ENCODE data around the gene PDZD7.

PDZD7 gene

DNA sequence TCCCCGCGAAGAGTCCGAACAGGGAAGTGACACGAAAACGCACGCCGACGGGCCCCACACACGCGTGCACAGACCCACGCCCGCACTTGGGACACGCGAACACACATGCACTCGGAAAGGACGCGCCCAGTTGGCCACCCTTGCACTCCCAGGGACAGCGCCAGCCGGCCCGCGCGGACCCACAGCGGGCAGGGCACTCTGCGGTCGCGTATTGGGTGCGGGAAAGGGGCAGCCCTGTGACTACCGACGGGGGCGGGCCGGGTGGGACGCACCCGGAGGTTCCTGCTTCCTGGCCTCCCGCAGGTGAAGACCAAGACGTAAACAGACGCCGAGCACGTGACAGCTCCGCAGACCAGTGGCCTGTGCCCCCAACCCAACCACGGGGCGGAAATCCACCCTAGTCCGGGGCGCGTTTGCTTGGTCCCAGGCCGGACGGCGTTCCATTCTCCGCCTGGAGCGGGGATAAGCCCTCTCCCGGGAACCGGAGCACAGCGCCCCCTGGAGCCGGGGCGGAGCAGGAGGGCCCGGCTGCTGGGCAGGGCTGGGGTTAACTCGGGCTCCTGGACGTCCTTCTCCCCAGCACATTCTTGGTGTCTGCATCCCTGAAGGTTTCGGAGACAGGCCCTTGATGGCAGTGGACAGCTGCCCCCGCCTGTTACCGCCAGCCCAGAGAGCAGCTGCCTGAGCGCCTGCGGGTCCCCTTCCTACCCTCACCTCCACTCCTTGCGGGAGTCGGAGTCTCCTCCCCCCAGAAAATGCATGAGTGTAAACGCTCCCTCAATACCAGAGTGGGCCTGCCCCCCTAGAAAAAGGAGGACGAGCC is 33.4 kb downstream of the PDZD7 start:
- TF ChIP-seq, protein P1, sequence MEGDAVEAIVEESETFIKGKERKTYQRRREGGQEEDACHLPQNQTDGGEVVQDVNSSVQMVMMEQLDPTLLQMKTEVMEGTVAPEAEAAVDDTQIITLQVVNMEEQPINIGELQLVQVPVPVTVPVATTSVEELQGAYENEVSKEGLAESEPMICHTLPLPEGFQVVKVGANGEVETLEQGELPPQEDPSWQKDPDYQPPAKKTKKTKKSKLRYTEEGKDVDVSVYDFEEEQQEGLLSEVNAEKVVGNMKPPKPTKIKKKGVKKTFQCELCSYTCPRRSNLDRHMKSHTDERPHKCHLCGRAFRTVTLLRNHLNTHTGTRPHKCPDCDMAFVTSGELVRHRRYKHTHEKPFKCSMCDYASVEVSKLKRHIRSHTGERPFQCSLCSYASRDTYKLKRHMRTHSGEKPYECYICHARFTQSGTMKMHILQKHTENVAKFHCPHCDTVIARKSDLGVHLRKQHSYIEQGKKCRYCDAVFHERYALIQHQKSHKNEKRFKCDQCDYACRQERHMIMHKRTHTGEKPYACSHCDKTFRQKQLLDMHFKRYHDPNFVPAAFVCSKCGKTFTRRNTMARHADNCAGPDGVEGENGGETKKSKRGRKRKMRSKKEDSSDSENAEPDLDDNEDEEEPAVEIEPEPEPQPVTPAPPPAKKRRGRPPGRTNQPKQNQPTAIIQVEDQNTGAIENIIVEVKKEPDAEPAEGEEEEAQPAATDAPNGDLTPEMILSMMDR (IDR thresholded peaks at IDR 0.05; ENCODE audit: poor library complexity, severe bottlenecking), result peak; percentile 83
- H3K9me3 ChIP-seq (ENCODE audit: severe bottlenecking), result no peaks in the 10 kb centered on the region
- ATAC-seq (ENCODE audit: low read depth) (peak; percentile 47), DNase-seq (ENCODE audit: low spot score) (no peak)
- H3K27ac ChIP-seq (ENCODE audit: poor library complexity, severe bottlenecking), result peak overlapping the region; percentile 91
- H3K36me3 ChIP-seq (ENCODE audit: low read depth), result peaks cover 20% of the 10 kb centered on the region
- no peaks in the 10 kb centered on the region for H3K27me3 ChIP-seq (ENCODE audit: insufficient read depth, poor library complexity, severe bottlenecking)
- H3K4me3 ChIP-seq (ENCODE audit: severe bottlenecking), result peak overlapping the region; percentile 68
- peaks cover 8% of the 10 kb centered on the region for H3K4me1 ChIP-seq (ENCODE audit: insufficient read depth, poor library complexity, severe bottlenecking)

DNA sequence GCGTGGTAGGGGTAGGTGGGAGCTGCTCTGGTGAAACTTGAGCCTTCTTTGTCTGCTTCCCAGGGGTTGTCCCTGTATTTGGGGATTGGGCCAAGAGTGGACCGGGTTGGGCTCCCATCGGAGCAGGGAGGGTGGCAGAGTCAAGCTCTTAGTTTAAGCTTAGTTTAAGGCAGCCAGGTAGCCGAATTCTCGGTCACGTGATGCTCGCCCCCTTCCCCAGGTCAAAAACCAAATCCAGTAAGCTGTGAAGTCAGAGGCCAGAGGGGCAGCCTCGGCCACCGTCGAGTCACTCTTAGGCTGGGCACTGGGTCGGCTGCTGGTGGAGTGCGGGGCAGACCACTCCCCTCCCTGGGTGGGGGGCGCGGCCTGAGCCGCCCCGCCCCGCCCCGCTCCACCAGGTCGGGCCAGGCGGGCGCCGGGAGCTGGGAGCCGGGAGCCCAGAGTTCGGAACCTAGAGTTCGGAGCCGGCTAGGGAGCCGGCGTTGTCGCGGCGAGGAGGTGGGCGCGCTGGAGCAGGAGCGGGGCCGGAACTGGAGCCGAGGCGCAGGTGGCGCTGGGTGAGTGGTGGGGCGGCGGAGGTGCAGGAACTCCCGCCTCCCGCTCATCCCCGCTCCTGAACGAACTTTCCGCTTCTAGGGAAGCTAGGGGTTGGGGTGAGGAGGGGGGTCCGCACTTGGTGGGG is 34.1 kb downstream of the PDZD7 start:
- TF ChIP-seq, protein P1 (IDR thresholded peaks at IDR 0.05; ENCODE audit: poor library complexity, severe bottlenecking), result no peak
- Histone ChIP-seq H3K4me1 (ENCODE audit: insufficient read depth, poor library complexity, severe bottlenecking) (peaks cover 8% of the 10 kb centered on the region), H3K9me3 (ENCODE audit: severe bottlenecking) (no peaks in the 10 kb centered on the region), H3K4me3 (ENCODE audit: severe bottlenecking) (peak overlapping the region; percentile 68), H3K27ac (ENCODE audit: poor library complexity, severe bottlenecking) (peak overlapping the region; percentile 91), H3K27me3 (ENCODE audit: insufficient read depth, poor library complexity, severe bottlenecking) (no peaks in the 10 kb centered on the region), H3K36me3 (ENCODE audit: low read depth) (peaks cover 19% of the 10 kb centered on the region)
- ATAC-seq (ENCODE audit: low read depth) (peak; percentile 22), DNase-seq (ENCODE audit: low spot score) (no peak)

DNA sequence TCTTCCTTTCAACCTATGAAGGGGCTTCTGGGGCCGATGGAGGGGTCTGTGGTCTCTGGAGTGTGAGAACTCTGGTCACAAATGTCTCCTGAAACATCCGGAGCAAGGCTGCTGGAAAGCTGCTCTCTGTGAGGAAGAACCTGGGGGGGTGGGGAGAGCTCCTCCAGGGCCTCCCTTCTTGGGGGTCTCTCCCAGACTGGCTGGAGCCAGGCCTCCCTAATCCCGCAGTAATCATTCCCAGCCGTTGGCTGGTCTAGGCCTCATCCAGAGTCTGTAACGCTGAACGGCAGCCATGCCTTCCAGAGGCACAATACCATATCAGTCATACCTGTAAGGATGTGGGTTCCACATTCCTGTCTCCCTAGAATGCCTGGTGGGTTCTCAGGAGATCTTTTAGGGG is 35.7 kb downstream of the PDZD7 start:
- Histone ChIP-seq H3K27ac (ENCODE audit: poor library complexity, severe bottlenecking) (no peak overlapping the region), H3K27me3 (ENCODE audit: insufficient read depth, poor library complexity, severe bottlenecking) (no peaks in the 10 kb centered on the region), H3K4me1 (ENCODE audit: insufficient read depth, poor library complexity, severe bottlenecking) (no peaks in the 10 kb centered on the region), H3K9me3 (ENCODE audit: severe bottlenecking) (no peaks in the 10 kb centered on the region), H3K4me3 (ENCODE audit: severe bottlenecking) (no peak overlapping the region), H3K36me3 (ENCODE audit: low read depth) (peaks cover 34% of the 10 kb centered on the region)
- no peak for ATAC-seq (ENCODE audit: low read depth)
- DNase-seq (ENCODE audit: low spot score), result no peak
- TF ChIP-seq, protein P1 (IDR thresholded peaks at IDR 0.05; ENCODE audit: poor library complexity, severe bottlenecking), result no peak

DNA sequence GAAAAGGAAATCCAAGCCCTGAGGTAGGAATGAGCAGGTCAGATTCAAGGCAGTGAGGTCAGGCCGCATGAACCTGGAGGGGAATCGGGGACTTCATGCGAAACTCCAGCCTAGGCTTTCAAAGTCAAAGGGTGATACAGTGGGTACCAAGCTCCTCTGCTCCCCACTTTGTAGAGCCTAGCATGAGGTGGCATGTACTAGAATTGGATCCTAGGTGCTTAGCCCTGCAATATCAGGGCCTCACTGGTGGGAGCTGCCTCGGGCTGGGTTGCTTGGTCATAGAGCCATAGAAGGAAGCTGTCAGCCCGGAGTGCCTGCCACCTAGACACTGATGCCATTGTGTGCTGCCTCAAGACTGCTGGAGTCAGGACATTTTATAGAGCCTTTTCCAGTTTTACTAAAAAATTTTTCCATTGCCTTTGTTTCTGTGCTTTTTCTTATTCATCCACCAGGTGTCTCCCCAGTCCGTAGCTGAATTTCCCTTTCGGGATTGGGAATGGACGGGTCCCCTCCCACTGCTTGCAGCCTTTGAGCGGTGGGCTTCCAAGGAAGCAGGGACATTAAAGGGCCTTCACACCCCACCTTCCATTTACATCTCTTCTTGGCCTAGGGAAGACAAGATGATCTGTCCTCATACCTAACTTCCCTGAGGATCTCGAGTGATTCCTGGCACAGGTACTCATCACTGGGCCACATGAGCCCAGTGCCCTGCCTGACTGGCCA is 36.8 kb downstream of the PDZD7 start:
- Histone ChIP-seq H3K36me3 (ENCODE audit: low read depth) (peaks cover 44% of the 10 kb centered on the region), H3K27me3 (ENCODE audit: insufficient read depth, poor library complexity, severe bottlenecking) (no peaks in the 10 kb centered on the region), H3K4me1 (ENCODE audit: insufficient read depth, poor library complexity, severe bottlenecking) (no peaks in the 10 kb centered on the region), H3K4me3 (ENCODE audit: severe bottlenecking) (no peak overlapping the region), H3K27ac (ENCODE audit: poor library complexity, severe bottlenecking) (no peak overlapping the region), H3K9me3 (ENCODE audit: severe bottlenecking) (no peaks in the 10 kb centered on the region)
- no peak for DNase-seq (ENCODE audit: low spot score)
- TF ChIP-seq, protein P1 (IDR thresholded peaks at IDR 0.05; ENCODE audit: poor library complexity, severe bottlenecking), result peak; percentile 79
- ATAC-seq (ENCODE audit: low read depth), result no peak
